Activated CD8-positive, alpha-beta memory T cell treated with anti-CD3 and anti-CD28 coated beads, Interleukin-2, amount 50 U/mL, for 24 hours (primary cell): ENCODE data around the gene SRGAP2C.
"Not testable (repeated sequence)": the region's sequence is repeated elsewhere in the genome, so short reads cannot be mapped to it uniquely, and the experiment has no call there.

ENCODE experiments used
- DNase-seq: peaks from one replicate; pipeline ENCODE4 v3.0.0-alpha.2; 2020; ENCODE audit errors: extremely low read depth

SRGAP2C gene

DNA sequence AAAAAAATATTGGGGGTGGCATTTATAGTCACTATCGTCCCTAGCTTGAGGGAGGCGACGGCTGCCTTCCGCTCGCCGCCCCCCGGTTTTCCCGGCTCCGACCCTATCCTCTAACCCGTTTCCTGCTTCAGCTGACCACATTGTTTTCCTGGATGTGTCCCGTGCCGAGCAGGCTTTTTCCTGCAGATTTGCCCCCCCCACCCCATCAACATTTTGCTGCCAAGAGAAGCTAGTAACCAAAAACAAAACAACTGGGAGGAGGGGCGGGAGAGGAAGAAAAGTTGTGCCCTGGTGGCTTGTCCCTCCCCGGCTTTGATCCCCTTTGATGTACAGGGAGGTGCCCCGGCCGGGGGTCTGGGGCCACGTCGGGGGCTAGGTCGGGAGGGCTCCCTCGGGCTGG, 1.4 kb downstream of the SRGAP2C start:
- not testable (repeated sequence) for DNase-seq

DNA sequence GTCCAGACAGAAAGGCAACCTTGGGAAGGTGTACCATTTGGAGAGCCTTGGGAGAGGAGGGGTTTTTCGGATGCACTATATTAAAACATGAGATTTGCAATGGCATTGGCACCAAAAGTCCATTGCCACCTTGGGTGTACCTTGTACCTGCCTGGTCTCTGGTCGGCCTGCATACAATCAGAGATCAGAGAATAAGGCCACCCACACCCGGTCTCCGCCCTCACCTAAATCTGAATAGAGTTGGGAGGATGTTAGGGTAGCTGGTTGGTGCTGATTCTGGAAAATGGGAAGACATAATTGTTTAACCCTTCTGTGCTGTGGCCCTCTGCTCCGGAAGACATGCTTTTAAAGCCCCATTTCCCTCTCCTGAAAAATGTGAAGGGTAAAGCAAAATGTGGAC, 3.1 kb downstream of the SRGAP2C start:
- not testable (repeated sequence) for DNase-seq

DNA sequence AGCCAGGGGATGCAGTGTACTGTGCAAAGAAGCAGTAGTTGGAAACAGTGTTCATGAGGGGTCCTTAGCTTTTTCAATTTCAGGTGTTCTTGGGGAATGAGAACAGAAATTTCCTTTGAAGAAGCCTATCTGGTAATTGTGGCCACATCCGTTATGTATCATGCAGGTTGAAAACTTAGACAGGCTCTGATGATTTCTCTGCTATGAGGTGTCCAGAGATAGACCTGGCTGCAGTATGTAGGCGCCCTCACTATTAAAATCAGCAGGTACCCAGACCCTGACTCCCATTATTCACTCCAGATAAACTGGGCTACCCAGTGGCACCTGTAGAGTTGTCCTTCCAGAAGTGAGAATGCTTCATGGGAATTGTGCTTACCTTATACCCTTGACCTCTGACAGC, 7.7 kb downstream of the SRGAP2C start:
- DNase-seq, result not testable (repeated sequence)

DNA sequence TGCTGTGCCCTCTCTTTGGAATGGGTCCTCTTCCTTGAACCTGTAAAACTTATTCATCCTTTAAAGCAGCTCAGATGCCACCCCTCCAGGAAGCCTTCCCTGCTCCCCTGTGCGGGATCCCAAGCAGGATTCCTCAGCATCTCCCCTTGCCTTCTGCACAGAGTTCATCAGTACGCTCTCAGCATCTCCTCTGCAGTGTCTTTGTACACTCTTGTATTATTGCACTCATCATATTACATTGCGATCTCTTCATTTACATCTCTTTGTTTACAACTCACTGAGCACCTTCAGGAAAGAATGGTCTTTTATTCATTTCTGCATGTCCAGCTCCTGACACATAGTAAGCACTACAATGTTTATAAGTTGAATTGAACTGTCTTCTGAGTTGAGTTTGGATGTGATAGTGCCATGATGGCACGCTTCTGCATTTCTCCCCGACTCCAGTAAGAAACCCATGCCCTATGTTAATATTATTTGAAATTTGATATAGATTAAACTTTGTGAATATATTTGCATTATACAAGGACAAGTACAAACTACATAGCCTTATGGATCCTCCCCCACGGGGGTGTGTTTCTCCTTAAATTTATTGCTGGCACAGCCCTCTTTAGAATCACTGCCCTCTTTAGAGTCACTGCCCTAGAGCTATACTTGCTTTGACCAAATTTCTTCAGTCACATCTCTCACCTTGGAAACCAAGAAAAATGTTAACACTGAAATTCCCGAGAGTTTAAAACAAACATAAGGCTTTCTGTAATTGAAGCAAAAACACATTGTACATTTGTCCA, 12.5 kb downstream of the SRGAP2C start:
- not testable (repeated sequence) for DNase-seq

DNA sequence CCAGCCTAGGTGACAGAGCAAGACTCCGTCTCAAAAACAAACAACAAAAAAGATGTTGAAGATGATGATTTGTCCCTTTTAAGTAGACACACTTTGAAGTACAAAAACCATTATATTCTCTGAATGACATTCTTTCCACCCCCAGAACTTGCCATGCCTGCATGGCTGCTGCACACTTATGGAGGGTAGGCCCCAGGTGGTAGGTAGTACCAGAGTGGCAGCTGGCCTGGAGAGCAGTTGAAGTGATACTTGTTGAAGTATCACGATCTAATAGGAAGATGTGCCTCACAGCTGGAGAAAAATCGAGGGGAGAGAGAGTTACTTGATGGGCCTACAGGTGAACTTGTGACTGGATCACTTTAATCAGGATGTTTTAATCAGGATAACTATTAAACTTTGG, 15.0 kb downstream of the SRGAP2C start:
- DNase-seq, result not testable (repeated sequence)

DNA sequence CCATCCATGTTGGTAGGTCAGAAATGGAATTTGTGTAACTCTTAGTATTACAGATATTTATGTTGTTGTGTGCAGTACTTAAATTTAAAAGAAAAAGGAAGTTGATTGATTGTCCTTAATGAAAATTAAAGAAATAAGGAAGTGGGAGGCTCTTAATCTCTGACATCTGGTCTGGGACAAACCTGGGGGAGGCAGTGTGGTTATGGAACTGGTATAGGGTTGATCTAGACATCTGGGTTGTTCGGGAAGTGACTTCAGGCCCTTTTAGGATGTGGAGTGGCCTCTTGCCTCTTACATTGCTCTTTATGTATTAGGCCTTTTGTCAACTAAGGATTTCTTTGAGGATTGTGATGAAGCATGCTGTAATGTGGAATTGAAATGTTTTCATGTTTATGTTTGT, 15.5 kb downstream of the SRGAP2C start:
- DNase-seq, result not testable (repeated sequence)

DNA sequence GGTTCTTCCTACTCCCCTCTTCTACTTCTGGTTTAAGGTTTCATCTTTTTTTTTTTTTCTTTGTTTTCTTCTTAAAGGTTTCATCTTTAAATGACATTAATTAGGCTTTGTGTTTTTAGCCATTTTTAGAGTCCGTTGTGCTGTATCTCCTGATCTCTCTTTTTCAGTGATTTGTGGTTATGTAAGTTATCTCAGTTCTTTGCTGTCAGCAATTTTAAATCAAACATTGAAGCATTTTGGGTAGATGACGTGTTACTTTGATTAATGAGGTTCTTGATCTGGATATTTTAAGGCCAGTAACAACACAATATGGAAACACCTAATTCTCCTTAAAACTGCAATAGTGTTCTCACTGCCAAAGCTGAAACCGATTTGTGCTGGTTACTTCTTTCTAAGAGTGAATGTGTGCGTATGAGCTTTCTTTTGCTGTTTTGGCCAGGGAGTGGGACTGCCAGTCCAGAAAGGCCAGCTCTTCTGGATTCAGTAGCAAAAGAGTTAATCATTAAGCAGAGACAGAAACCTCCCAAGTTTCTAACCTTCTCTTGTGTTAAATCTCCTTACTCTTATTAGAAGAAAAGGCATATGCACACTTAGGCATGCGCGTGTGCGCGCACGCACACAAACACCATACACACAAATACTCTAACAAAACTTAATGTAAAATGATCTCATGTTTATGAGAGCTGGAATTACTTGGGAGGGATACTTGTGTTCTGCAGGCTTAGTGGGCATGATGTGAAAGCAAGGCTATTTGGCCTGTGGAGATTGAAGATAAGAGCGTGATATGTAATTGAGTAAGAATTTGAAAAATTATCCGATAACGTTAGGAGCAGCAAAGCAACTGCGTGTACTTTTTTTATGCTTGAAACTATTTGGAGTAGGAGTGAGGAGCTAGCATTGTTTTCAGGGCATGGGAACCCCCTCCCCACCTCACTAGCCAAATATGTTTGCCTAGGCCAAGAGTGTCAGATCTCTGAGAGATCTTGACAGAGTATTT, 16.5 kb downstream of the SRGAP2C start:
- not testable (repeated sequence) for DNase-seq

DNA sequence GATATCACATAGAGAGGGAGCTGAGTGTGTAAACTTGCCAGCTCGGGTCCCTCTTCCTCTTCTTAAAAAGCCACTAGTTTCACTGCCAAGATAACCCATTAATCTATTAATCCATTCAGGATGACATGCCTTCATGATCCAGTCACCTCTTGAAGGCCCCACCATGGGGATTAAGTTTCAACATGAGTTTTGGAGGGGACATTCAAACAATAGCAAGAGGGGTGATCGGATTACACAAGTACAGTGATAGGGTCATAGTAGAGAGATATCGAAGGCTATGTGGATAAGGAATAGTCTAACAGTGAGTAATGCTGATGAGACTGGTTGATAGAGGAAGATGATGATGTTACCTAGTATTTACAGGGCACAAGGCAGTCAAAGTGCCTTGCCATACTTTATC, 18.2 kb downstream of the SRGAP2C start:
- DNase-seq, result not testable (repeated sequence)

DNA sequence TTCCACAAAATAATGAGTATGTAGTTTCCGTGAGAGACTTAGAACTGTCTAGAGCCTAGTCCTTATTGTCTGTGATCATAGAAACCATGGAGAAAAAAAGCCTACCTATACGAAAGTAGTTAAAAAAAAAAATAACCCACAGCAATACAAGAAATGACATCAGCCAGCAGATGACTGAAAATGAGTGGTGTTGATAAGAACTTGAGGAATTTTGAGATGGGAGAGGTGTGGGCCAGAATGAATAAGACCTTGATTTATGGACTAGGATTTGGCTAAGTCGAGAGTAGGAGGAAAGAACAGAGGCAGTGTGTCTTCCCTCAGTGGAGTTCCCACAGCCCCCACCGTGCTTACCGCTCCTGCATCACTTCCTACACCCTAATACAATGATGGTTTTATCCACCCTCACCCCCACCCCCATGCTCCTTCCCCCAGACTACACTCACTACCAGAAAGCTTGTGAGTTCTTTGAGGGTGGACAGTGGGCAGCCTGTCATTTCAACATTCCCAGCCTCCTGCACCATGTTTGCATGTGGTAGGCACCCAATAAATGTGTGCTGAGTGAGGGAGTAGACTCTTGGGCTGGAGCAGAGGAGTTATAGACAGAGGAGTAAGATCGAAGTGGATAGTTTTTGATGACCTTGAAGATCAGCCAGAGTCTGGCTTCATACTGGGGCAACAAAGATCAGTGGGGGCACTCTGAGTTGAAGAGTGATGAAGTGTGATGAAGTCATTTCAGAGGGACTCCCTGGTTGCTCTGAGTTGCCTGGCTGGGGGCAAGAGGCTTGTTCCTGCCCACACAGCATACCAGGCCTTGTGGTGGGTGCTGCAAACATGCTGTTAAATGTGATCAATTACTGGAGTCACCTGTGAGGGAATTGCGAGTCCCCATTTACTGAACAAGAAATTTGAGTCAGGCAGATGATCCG, 21.3 kb downstream of the SRGAP2C start:
- not testable (repeated sequence) for DNase-seq

DNA sequence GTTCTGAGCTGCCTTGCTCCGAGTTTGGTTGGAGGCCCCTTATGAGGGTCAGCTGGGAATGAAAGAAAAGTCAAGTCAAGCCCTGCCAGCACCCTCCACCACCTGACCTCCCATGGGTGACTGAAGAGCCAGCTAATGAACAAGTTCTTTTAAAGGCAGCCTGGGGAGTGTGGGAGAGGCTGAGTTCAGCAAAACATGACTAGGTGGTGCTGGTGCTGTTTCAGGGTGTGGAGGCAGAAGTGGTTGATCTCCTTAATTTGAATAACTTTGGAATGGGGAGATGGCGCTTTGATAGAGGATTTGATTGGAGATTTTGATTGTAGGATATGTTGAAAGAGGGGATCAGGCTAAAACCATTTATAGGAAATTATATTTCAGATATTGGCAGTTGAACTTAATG, 22.6 kb downstream of the SRGAP2C start:
- not testable (repeated sequence) for DNase-seq

DNA sequence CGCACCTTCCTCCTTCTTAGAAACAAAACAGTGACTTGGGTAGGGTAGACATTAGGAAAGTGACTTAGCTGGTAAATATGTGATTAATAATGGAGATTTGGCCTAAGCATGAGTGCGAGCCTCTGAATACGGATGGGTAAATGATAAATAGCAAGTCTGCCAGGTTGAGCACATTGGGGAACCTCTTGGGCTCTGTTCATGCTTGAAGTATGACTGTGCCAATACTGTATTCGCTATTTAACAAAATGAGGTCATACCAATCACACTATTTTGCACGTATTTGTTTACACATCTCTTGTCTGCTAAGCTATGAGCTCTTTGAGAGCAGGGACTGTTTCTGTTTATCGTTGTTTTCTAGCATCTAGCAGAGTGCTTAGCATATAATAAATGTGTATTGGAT, 23.6 kb downstream of the SRGAP2C start:
- DNase-seq, result not testable (repeated sequence)

DNA sequence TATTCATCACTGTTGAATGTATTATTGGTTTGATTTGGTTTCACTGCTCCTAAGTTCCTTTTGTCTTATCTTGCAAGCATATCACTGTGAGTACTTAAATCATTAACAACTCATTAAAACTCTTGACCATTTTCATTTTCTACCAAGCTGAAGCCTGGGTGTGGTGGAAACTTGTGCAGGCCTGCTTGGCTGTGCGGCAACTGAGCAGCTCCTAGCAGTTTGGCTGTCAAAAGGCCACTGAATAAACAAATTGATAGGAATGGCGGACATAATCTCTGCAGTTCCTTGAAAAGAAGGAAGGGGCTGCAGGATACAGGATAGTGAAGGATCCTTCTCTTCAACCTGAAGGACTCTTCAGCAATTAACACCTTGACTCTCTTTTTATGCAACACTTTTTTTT, 26.0 kb downstream of the SRGAP2C start:
- not testable (repeated sequence) for DNase-seq

DNA sequence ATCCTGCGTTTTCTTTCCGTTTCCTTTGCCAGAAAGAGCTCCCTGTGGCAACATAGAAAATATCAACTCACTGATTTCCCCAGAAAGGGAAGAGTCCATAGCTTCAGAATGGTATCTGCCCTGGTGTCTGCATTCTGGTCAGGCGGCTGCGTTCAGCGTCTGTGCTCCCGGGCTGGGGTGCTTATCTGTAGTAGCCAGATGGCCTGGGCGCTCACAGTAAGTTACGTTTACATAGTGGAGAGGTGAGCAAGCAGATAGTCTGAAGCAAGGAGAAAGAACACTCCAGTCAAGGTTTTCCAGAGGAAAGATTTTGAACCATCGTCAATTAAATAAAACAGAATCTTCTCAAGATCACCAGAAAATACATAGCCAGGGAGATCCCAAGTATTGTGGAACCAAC, 28.7 kb downstream of the SRGAP2C start:
- not testable (repeated sequence) for DNase-seq

DNA sequence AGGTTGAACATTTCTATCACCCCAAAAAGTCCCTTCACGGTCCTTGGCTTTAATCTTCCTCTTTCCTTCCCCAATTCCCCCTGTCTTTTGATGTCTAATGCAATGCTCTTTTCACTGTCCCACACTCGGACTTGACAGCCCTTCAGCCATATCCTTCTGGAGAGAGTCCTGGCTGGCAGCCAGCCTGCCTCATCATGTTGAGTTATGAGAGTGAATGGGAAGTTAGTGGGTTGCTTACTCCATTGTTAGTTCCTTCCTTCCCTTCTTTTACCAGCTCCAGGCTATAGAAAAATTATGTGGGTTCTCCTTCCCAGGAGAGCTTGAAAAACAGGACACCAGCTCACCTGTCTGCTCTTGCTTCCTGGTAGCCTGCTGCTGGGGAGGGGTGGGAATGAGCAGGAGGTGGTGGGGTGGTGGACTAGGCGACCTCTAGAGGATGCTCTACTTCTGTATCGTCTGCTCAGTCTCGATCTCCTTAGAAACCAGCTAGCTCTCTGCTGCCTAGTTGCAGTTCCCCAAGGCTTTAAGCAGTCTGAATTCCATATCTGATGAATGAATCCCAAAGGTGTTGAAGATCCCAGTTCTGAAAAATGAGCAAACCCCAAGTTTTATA, 29.9 kb downstream of the SRGAP2C start:
- DNase-seq, result not testable (repeated sequence)

DNA sequence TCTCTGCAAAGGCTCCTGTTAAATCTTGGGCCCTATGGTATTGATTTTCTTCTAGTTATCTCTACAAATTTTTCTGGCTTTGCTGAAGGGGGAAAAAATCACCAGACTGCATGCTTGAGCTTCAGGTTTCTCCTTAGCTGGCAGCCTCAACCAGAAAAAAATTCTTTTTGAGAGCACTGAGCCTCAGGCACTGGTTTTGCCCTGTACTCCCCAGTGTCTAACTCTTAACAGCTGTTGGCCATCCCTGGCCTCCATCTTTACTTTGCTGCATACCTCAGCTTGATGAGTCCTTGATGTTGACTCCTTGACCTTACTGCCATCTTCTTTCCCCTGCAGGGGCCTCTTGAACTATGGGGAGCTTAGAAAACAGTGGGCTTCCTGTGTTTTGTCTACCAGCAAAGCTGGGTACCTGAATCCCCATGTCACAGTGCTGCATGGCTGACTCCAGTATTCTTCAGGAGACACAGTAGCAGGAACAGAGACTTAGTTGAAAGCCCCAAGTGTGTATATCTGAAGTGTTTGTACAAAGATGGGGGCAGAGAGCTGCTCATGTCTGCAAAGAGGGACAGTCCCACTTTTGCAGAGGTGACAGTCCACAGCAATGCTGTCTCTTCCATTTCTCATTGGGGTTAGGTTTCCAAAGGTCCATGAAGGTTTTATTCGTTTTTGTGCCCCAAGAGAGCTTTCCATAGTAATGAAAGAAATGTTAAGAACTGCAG, 31.1 kb downstream of the SRGAP2C start:
- not testable (repeated sequence) for DNase-seq

DNA sequence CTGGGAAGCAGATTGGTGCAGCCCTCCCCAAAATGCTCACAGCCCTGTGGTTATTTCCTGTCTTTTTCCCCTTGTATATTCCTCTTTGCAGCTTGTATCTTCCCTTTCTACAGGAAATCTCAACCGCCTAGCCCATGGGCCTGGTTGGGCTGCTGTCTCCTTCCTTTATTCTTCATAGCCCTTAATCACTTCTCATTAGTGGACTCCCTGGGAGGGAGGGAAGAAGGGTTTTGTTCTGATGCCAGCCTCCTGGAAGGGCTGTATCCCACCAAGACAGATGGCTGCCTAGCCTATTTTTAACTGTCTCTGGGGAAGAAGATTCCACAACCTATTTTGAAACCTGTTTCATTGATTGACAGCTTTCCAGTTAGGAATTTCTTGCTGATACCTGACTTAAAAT, 31.9 kb downstream of the SRGAP2C start:
- DNase-seq, result not testable (repeated sequence)

DNA sequence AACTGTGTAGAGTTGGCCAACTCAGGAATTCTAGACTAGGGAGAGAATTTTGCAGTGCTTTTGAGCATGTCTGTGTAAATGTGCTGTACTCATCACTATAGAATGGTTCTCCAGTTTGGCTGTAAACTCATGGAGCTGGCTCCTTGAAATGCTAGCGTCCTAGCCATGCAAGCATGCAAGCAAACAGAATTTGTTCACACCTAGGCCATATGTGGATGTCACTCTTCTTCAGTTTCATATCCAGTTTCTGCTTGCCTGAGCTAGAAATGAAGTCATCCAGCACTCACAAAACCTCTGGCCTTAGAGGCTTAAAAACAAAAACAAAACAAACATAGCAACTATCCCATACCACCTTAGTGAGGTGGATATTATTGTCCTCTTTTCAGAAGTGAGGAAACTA, 37.0 kb downstream of the SRGAP2C start:
- DNase-seq, result not testable (repeated sequence)

DNA sequence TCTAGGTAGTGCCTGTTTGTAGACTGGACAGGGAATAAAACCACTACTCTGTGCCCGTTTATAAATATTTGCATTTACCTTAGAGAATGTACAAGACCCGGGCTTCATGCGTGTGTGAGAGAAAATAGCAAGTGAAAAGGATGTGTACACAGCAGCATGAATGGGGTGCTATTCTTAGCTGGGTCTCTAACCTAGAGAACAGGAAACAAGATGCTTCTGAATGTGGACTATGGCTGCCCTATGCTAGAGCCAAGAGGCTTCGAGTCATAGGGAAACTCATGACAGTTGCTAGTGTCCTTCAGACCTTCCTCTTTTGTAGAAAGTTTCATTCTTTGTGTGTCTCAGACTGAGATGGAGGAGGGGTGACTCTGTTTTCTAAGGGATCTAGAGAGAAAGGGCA, 39.9 kb downstream of the SRGAP2C start:
- not testable (repeated sequence) for DNase-seq

DNA sequence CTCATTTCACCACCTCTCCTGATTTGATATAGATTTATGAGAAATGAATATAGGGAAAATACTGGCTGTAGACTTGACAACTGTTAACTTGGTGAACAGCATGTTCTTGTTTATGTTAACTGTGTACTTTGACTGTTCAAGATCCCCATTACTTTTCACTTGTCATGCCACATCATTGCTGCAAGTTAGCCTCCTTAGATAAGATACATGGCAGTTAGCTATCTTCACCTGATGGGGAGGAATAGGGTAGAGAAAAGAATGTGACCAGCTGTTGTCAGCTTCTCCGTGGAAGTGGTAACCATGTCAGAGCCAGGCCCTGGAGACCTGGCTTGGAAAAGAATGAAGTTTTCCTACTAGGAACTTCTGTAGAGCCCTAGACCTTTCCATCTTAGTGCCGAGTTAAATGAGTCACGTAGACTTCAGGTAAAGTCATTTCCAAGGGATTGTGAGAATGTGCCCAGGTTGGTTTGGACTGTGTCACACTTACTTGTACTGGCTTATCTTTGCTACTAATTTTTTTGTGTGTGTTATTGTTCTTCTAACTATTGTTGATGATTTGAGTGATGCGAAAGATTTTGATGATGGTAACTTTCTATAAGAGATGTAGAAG, 41.6 kb downstream of the SRGAP2C start:
- DNase-seq, result not testable (repeated sequence)

DNA sequence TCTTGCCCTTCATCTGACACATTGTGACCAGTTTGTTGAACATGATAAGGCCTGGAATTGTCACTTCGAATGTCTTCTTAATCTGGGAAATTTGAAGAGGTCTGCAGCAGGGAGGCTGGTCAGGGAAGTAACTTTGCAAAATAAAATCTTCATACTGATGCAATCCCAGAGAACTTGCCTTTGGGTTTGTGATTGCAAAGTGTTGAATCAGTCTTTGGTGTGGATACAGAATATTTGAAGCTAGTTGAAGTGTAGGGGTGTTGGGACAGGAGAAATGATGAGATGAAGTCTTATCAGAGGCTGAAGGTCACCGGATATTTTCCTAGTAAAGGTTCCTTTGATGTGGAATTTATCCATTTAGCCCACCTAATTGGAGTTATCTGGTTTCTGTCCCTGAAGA, 42.1 kb downstream of the SRGAP2C start:
- DNase-seq, result not testable (repeated sequence)
